GM12865 (cell line): Measurements from ENCODE around the gene CFAP298.
A peak's percentile ranks its signal among the peaks of the same experiment; 100 is the strongest.

Experiments used
- DNase-seq: peaks from one replicate; pipeline ENCODE4 v3.0.0; 2010; ENCODE audit warnings: low read depth
- H3K4me3 ChIP-seq: 2 replicates; pipeline ENCODE4 v1.5.1; 2011; ENCODE audit warnings: mild to moderate bottlenecking, low read depth, low read length, control low read depth
- CTCF ChIP-seq: IDR thresholded peaks from 2 replicates; pipeline ENCODE4 v1.5.1; 2011; ENCODE audit warnings: low read length, control low read depth, low read depth, inconsistent platforms; ENCODE audit not compliant: insufficient read depth; ENCODE audit errors: missing control alignments

Gene CFAP298

DNA sequence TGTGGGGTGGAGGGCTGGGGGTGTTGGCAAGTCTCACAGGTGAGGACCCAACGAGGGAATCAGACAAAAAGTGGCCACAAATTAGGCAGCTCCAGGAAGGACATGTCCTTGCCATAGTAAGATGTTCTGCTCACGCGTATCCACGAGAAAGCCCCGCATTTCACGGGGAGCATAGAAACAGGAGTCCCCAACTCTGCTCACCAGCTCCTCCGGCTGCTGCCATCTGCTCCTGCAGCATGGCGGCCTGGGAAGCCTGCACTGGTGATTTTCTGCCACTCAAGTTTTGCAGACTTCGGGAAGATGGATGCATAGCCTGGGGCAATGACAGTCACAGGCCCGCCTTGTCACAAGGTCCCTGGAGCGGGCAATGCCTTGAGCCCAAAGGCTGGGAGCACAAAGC lies 36.2 kb downstream of the CFAP298 start:
- DNase-seq: no peak
- no peak overlapping the region for H3K4me3 ChIP-seq
- no peak for TF ChIP-seq CTCF

GRCh38 chr21:32574946-32575925 lies 36.9 kb downstream of the CFAP298 start:
- TF ChIP-seq CTCF: no peak
- no peak for DNase-seq
- no peak overlapping the region for H3K4me3 ChIP-seq

GRCh38 chr21:32572574-32573420 lies 39.4 kb downstream of the CFAP298 start:
- no peak overlapping the region for H3K4me3 ChIP-seq
- no peak for TF ChIP-seq CTCF
- DNase-seq: no peak

- DNase-seq: peak; percentile 56
- no peak for TF ChIP-seq CTCF
- H3K4me3 ChIP-seq: no peak overlapping the region
These were observed 41.7 kb downstream of the CFAP298 start for GRCh38 chr21:32570456-32570855.

DNA sequence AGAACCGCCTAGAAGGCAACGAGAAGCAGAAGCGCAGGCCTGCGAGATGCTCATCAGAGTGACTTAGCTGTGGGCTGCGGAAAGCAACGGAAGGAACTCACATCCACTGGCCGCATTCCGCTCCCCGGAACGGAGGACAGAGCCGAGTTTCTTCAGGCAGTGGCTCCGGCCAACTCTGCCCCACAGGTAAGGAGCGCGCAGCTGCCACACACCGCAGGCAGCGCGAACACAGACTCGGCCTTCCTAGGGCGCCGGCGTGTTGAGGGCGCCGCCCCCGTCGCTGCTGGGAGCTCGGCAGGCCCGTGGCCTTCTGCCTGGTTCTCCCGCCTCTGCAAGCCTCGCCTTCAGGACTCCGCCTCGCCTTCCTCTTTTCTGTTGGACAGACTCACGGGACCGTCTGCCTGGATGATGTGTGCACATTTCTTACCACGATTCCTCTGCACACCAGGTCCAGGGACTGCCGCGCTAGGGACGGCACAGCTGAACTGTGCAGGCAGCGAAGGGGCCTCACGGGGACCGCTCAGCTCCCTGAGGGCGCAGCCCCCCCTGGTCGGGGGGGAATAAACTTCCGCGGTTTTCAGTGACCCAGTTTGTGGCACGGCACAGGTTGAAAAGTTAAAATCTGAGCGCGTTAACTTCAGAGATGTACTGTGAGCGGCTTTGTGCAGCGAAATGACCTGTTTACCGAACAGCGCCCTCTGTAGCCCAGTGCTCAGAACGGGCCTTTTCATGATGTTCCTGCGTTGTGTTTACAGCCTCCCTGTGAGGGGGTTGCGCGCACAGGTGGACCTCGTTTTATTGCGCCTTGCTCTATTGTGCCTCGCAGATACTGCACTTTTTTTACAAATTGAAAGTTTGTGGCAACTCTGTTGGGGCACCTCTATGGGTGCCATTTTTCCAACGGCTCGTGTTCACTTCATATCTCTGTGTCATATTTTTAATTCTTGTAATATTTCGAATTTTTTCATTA lies 42.6 kb downstream of the CFAP298 start:
- H3K4me3 ChIP-seq: peak overlapping the region; percentile 62
- TF ChIP-seq CTCF: peak; percentile 83
- peak; percentile 79 for DNase-seq

DNA sequence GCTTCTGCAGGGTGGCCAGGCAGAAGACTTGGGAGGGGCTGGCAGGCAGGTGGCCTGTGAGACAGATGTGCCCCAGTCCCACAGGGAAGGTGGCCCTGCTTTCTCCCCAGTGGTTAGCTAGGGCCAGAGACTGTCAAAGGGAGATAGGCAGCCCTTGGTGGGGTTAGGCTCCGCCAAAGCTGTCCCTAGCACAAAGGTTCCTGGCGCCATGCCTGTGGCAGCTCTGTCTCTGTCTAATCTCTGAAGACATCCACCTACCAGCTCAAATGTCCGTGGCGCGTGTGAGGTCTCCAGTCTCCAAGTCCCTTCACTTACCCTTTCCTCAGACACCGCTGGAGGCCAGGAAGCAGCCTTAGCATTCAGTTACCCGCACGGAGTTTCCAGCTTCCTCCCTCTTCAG lies 44.6 kb downstream of the CFAP298 start:
- no peak for TF ChIP-seq CTCF
- no peak for DNase-seq
- no peak overlapping the region for H3K4me3 ChIP-seq
